Adrenal gland (tissue), 12 donors: Measurements from ENCODE around the gene ALCAM. TPM values are rescaled to one million over a fixed set of nuclear protein-coding genes. Genes with fewer than 3 reads are reported as not detected.

ENCODE experiments used
- DNase-seq, 7 donors: peaks; one replicate each; pipeline ENCODE4 v3.0.0-alpha.2; 2019 to 2020
- H3K27ac ChIP-seq, 5 donors: fragments of 200-600 bp; sonication (generic) in 4 of 5; 1 replicate in 3 of 5; 2 replicates in 2 of 5; pipeline versions ENCODE4 v1.5.1 to v1.8.0; 2016 to 2020; ENCODE audit warnings: mild to moderate bottlenecking in 1 of 5
- H3K27me3 ChIP-seq: fragments of 200-600 bp; 2 replicates; pipeline ENCODE4 v1.8.0; 2021
- H3K36me3 ChIP-seq, 2 donors: fragments of 200-600 bp; replicated peaks in 1 of 2; 1 replicate in 1 of 2; 2 replicates in 1 of 2; pipeline versions ENCODE4 v1.5.1 to v1.8.0; 2018 to 2022
- H3K4me1 ChIP-seq, 2 donors: fragments of 200-600 bp; replicated peaks in 1 of 2; 1 replicate in 1 of 2; 2 replicates in 1 of 2; pipeline versions ENCODE4 v1.5.1 to v1.8.0; 2018 to 2021
- H3K4me3 ChIP-seq, 4 donors: fragments of 200-600 bp; sonication (generic) in 3 of 4; one replicate each; pipeline ENCODE4 v1.5.1; 2016 to 2018
- H3K9me3 ChIP-seq, 3 donors: fragments of 200-600 bp; sonication (generic) in 1 of 3; replicated peaks in 1 of 3; 1 replicate in 2 of 3; 2 replicates in 1 of 3; pipeline versions ENCODE4 v1.5.1 to v1.8.0; 2016 to 2021
- CTCF ChIP-seq, 6 experiments: fragments of 450-650 bp in 4 of 6; fragments of 200-600 bp in 2 of 6; sonication (generic) in 1 of 6; IDR thresholded peaks; 1 replicate in 5 of 6; 2 replicates in 1 of 6; pipeline versions ENCODE4 v1.5.1 to v1.8.0; 2016 to 2021; ENCODE audit warnings: antibody characterized with exemption in 6 of 6, mild to moderate bottlenecking in 2 of 6, moderate library complexity in 1 of 6
- POLR2A ChIP-seq, 2 donors: fragments of 450-650 bp; IDR thresholded peaks; one replicate each; pipeline ENCODE4 v1.6.1; 2017; ENCODE audit warnings: antibody characterized with exemption in 2 of 2, mild to moderate bottlenecking in 2 of 2, moderate library complexity in 1 of 2
- whole genome bisulfite sequencing, 4 donors: extraction: QIAGEN DNeasy Blood & Tissue Kit in 2 of 4; methylation state at CpG; one replicate each; pipeline versions ENCODE4 v1.1.5 to v1.1.7; 2013 to 2017; 5-methylcytosine and 5-hydroxymethylcytosine counted together
- intact Hi-C, 2 donors: fragments of 100-400 bp; cut with DNase I; formaldehyde crosslinking; loops; one replicate each; pipeline versions ENCODE4 v1.14.1 to v1.15.0; 2022 to 2023
- polyA plus RNA-seq, 3 donors: library from polyadenylated mRNA; stranded (reverse); fragments of 200-250 nt in 2 of 3; fragments of 350-450 nt in 1 of 3; fragmentation: Illumina TruSeq in 1 of 3; extraction: RNeasy Lipid Tissue Mini Kit (QIAGEN cat#74804) in 1 of 3; gene quantifications; one replicate each; pipeline ENCODE4 v1.2.3, GENCODE V29; 2013 to 2014
- total RNA-seq, 9 donors: library from RNA; depleted of rRNA in 4 of 9; stranded (reverse); fragments of >200 nt in 4 of 9; fragments of 120-200 nt in 1 of 9; fragmentation: NEBNext Ultra II Directional in 1 of 9; extraction: Animal tissue kit (Norgen Biotek cat#: 25700) in 1 of 9; gene quantifications; one replicate each; pipeline versions ENCODE4 v1.1.0 to v1.2.4, GENCODE V29; 2013 to 2023
- donor health status: healthy with polysubstance abuse.
- donor health status: Bipolar disorder and iron deficiency.
- donor health status: DM: yes; HTN: yes; CAD: no.
- donor health status: DM: no; HTN: no; CAD: no.
- donor health status: DM: no; HTN: no; CAD: no.
- donor health status: DM: yes; HTN: yes; CAD: no.

The ALCAM gene
- total and polyA plus RNA-seq, 12 donors = 9.1 to 64.1 (median 23.9) TPM

- Histone ChIP-seq H3K4me1 (no peaks in the 10 kb centered on the region), H3K9me3 (no peaks in the 10 kb centered on the region), H3K27ac (no peak overlapping the region), H3K27me3 (no peaks in the 10 kb centered on the region), H3K36me3 (no peaks in the 10 kb centered on the region), H3K4me3 (no peak overlapping the region)
- intact Hi-C loops = no loop called here
- TF ChIP-seq CTCF (IDR thresholded peaks at IDR 0.05) = no peak
- TF ChIP-seq POLR2A (IDR thresholded peaks at IDR 0.05) = no peak
- DNase-seq = no peak
- 81 to 90% (median 86%) methylated on average over 3 of the region's 3 CpGs for WGBS, 4 donors
Measured at GRCh38 chr3:105615814-105616213, 249.1 kb downstream of the ALCAM start.

- Histone ChIP-seq H3K36me3 (no peaks in the 10 kb centered on the region), H3K27ac (no peak overlapping the region), H3K4me3 (no peak overlapping the region), H3K27me3 (no peaks in the 10 kb centered on the region), H3K4me1 (no peaks in the 10 kb centered on the region), H3K9me3 (no peaks in the 10 kb centered on the region)
- 57 to 68% (median 60%) methylated on average over 5 of the region's 5 CpGs for WGBS, 4 donors
- TF ChIP-seq POLR2A (IDR thresholded peaks at IDR 0.05) = no peak
- no peak for TF ChIP-seq CTCF (IDR thresholded peaks at IDR 0.05)
- intact Hi-C loops = no loop called here
- DNase-seq = no peak
Measured at GRCh38 chr3:105616374-105617121, 249.8 kb downstream of the ALCAM start.

- no peak overlapping the region for H3K4me3 ChIP-seq
- no peak for TF ChIP-seq POLR2A (IDR thresholded peaks at IDR 0.05)
- TF ChIP-seq CTCF (IDR thresholded peaks at IDR 0.05) = no peak
- no peaks in the 10 kb centered on the region for H3K9me3 ChIP-seq
- H3K4me1 ChIP-seq = no peaks in the 10 kb centered on the region
- H3K36me3 ChIP-seq = no peaks in the 10 kb centered on the region
- intact Hi-C loops = no loop called here
- WGBS, 4 donors = 84 to 89% (median 89%) methylated on average over 5 of the region's 5 CpGs
- DNase-seq = no peak
- no peaks in the 10 kb centered on the region for H3K27me3 ChIP-seq
- H3K27ac ChIP-seq = no peak overlapping the region
Measured at GRCh38 chr3:105618556-105618955, 251.8 kb downstream of the ALCAM start.

- Histone ChIP-seq H3K9me3 (no peaks in the 10 kb centered on the region), H3K27me3 (no peaks in the 10 kb centered on the region), H3K4me1 (no peaks in the 10 kb centered on the region), H3K27ac (no peak overlapping the region), H3K36me3 (no peaks in the 10 kb centered on the region), H3K4me3 (no peak overlapping the region)
- 91 to 100% (median 96%) methylated on average over 2 of the region's 2 CpGs for WGBS, 4 donors
- intact Hi-C loops = no loop called here
- no peak for DNase-seq
- TF ChIP-seq POLR2A (IDR thresholded peaks at IDR 0.05) (no peak), CTCF (IDR thresholded peaks at IDR 0.05) (no peak)
Measured at GRCh38 chr3:105619651-105620050, 252.9 kb downstream of the ALCAM start.
